Activated naive CD4-positive, alpha-beta T cell treated with anti-CD3 and anti-CD28 coated beads, Interleukin-2, amount 10 ng/mL, durations not matched to agents 7 days and 5 days (primary cell): ENCODE measurements around the gene PRRC2B.
A peak's percentile ranks its signal among the peaks of the same experiment; 100 is the strongest.

ENCODE experiments used
- CTCF ChIA-PET: fragments of 350-600 bp; sonication (Branson Sonifier 250); formaldehyde crosslinking; loops from one replicate; lab custom pipeline; 2021; ENCODE audit warnings: antibody characterized with exemption; lab: Charles Lee
- DNase-seq: peaks from one replicate; pipeline ENCODE4 v3.0.0-alpha.2; 2020
- H3K27ac Mint-ChIP-seq: one replicate; pipeline ENCODE4 v1.8.0; 2021; ENCODE audit warnings: mild to moderate bottlenecking, moderate library complexity, mixed read lengths
- H3K27me3 Mint-ChIP-seq: one replicate; pipeline ENCODE4 v1.8.0; 2021; ENCODE audit warnings: mild to moderate bottlenecking, mixed read lengths
- H3K36me3 Mint-ChIP-seq: one replicate; pipeline ENCODE4 v1.8.0; 2021; ENCODE audit warnings: mixed read lengths
- H3K4me1 Mint-ChIP-seq: one replicate; pipeline ENCODE4 v1.8.0; 2021; ENCODE audit warnings: mixed read lengths
- H3K4me3 Mint-ChIP-seq: one replicate; pipeline ENCODE4 v1.8.0; 2021; ENCODE audit warnings: mild to moderate bottlenecking, moderate library complexity, mixed read lengths
- H3K9me3 Mint-ChIP-seq: one replicate; pipeline ENCODE4 v1.8.0; 2021; ENCODE audit warnings: mixed read lengths

Gene PRRC2B

GRCh38 chr9:131490514-131490913 lies 96.6 kb downstream of the PRRC2B start:
- H3K4me1 Mint-ChIP-seq = no peaks in the 10 kb centered on the region
- CTCF ChIA-PET = interaction anchor here (1.6 kb wide), 1 partner anchor 10 kb away, joined by 4 read pairs; no protein-coding TSS in a partner anchor
- no peak overlapping the region for H3K4me3 Mint-ChIP-seq
- peak overlapping the region; percentile 74 for H3K27ac Mint-ChIP-seq
- no peaks in the 10 kb centered on the region for H3K9me3 Mint-ChIP-seq
- no peaks in the 10 kb centered on the region for H3K27me3 Mint-ChIP-seq
- H3K36me3 Mint-ChIP-seq = peaks cover 81% of the 10 kb centered on the region
- no peak for DNase-seq

- no peaks in the 10 kb centered on the region for H3K9me3 Mint-ChIP-seq
- CTCF ChIA-PET = interaction anchor here (1.6 kb wide), 1 partner anchor 9 kb away, joined by 4 read pairs; no protein-coding TSS in a partner anchor
- no peaks in the 10 kb centered on the region for H3K27me3 Mint-ChIP-seq
- peaks cover 80% of the 10 kb centered on the region for H3K36me3 Mint-ChIP-seq
- H3K27ac Mint-ChIP-seq = peak overlapping the region; percentile 74
- H3K4me1 Mint-ChIP-seq = no peaks in the 10 kb centered on the region
- no peak overlapping the region for H3K4me3 Mint-ChIP-seq
- DNase-seq = no peak
Measured at GRCh38 chr9:131491001-131491710, 97.3 kb downstream of the PRRC2B start.

GRCh38 chr9:131492070-131492469 lies 98.2 kb downstream of the PRRC2B start:
- H3K4me3 Mint-ChIP-seq = no peak overlapping the region
- peaks cover 75% of the 10 kb centered on the region for H3K36me3 Mint-ChIP-seq
- no peaks in the 10 kb centered on the region for H3K27me3 Mint-ChIP-seq
- no peaks in the 10 kb centered on the region for H3K4me1 Mint-ChIP-seq
- DNase-seq = no peak
- H3K27ac Mint-ChIP-seq = no peak overlapping the region
- H3K9me3 Mint-ChIP-seq = no peaks in the 10 kb centered on the region
- CTCF ChIA-PET = no interaction called here

GRCh38 chr9:131494296-131494870 lies 100.5 kb downstream of the PRRC2B start:
- Mint-ChIP-seq H3K27me3 (no peaks in the 10 kb centered on the region), H3K4me3 (no peak overlapping the region), H3K9me3 (no peaks in the 10 kb centered on the region), H3K4me1 (peaks cover 17% of the 10 kb centered on the region), H3K36me3 (peaks cover 71% of the 10 kb centered on the region), H3K27ac (no peak overlapping the region)
- no peak for DNase-seq
- CTCF ChIA-PET = no interaction called here

- Mint-ChIP-seq H3K27me3 (no peaks in the 10 kb centered on the region), H3K9me3 (no peaks in the 10 kb centered on the region), H3K4me1 (peaks cover 30% of the 10 kb centered on the region), H3K27ac (no peak overlapping the region), H3K4me3 (no peak overlapping the region), H3K36me3 (peaks cover 60% of the 10 kb centered on the region)
- no peak for DNase-seq
- CTCF ChIA-PET = no interaction called here
Measured at GRCh38 chr9:131495785-131496184, 101.9 kb downstream of the PRRC2B start.

GRCh38 chr9:131496844-131497405 lies 103.0 kb downstream of the PRRC2B start:
- CTCF ChIA-PET = no interaction called here
- peaks cover 41% of the 10 kb centered on the region for H3K4me1 Mint-ChIP-seq
- no peak for DNase-seq
- no peak overlapping the region for H3K4me3 Mint-ChIP-seq
- peak overlapping the region; percentile 24 for H3K27ac Mint-ChIP-seq
- no peaks in the 10 kb centered on the region for H3K27me3 Mint-ChIP-seq
- peaks cover 56% of the 10 kb centered on the region for H3K36me3 Mint-ChIP-seq
- no peaks in the 10 kb centered on the region for H3K9me3 Mint-ChIP-seq

- Mint-ChIP-seq H3K27me3 (no peaks in the 10 kb centered on the region), H3K4me3 (no peak overlapping the region), H3K9me3 (no peaks in the 10 kb centered on the region), H3K36me3 (peaks cover 41% of the 10 kb centered on the region), H3K4me1 (peaks cover 61% of the 10 kb centered on the region), H3K27ac (peak overlapping the region; percentile 86)
- DNase-seq = no peak
- CTCF ChIA-PET = interaction anchor here (1.6 to 2.8 kb wide), 2 partner anchors 8 to 150 kb away, joined by 4 to 10 read pairs; no protein-coding TSS in a partner anchor
Measured at GRCh38 chr9:131499254-131499767, 105.4 kb downstream of the PRRC2B start.

GRCh38 chr9:131500377-131500776 lies 106.5 kb downstream of the PRRC2B start:
- peak overlapping the region; percentile 86 for H3K27ac Mint-ChIP-seq
- no peaks in the 10 kb centered on the region for H3K9me3 Mint-ChIP-seq
- CTCF ChIA-PET = interaction anchor here (0.6 to 2.8 kb wide), 6 partner anchors 9 to 1861 kb away, joined by 3 to 10 read pairs (median 4); no protein-coding TSS in a partner anchor
- peaks cover 71% of the 10 kb centered on the region for H3K4me1 Mint-ChIP-seq
- H3K36me3 Mint-ChIP-seq = peaks cover 36% of the 10 kb centered on the region
- no peaks in the 10 kb centered on the region for H3K27me3 Mint-ChIP-seq
- H3K4me3 Mint-ChIP-seq = peak overlapping the region; percentile 68
- DNase-seq = peak; percentile 82

- H3K27me3 Mint-ChIP-seq = no peaks in the 10 kb centered on the region
- peaks cover 71% of the 10 kb centered on the region for H3K4me1 Mint-ChIP-seq
- H3K36me3 Mint-ChIP-seq = peaks cover 32% of the 10 kb centered on the region
- H3K27ac Mint-ChIP-seq = peak overlapping the region; percentile 86
- DNase-seq = peak; percentile 59
- CTCF ChIA-PET = interaction anchor here (0.6 to 2.8 kb wide), 5 partner anchors 10 to 1862 kb away, joined by 3 to 10 read pairs (median 4); no protein-coding TSS in a partner anchor
- H3K4me3 Mint-ChIP-seq = peak overlapping the region; percentile 68
- H3K9me3 Mint-ChIP-seq = no peaks in the 10 kb centered on the region
Measured at GRCh38 chr9:131500939-131501541, 107.2 kb downstream of the PRRC2B start.

GRCh38 chr9:131502781-131503625 lies 109.1 kb downstream of the PRRC2B start, which contains the start of gene POMT1:
TSS of gene POMT1 (plus strand) at chr9:131502918. CDS start at chr9:131504219, 1,301 bp downstream.
- peaks cover 35% of the 10 kb centered on the region for H3K36me3 Mint-ChIP-seq
- peak; percentile 91 for DNase-seq
- no peaks in the 10 kb centered on the region for H3K27me3 Mint-ChIP-seq
- H3K9me3 Mint-ChIP-seq = no peaks in the 10 kb centered on the region
- H3K4me1 Mint-ChIP-seq = peaks cover 67% of the 10 kb centered on the region
- CTCF ChIA-PET = interaction anchor here (0.8 to 1.0 kb wide), 2 partner anchors 76 to 130 kb away, joined by 3 read pairs; no protein-coding TSS in a partner anchor
- peak within 1 kb of the TSS; percentile 89 for H3K4me3 Mint-ChIP-seq
- peak within 1 kb of the TSS; percentile 86 for H3K27ac Mint-ChIP-seq

- Mint-ChIP-seq H3K27ac (peak overlapping the region; percentile 86), H3K27me3 (no peaks in the 10 kb centered on the region), H3K4me1 (peaks cover 60% of the 10 kb centered on the region), H3K4me3 (peak overlapping the region; percentile 89), H3K9me3 (no peaks in the 10 kb centered on the region), H3K36me3 (peaks cover 31% of the 10 kb centered on the region)
- CTCF ChIA-PET = interaction anchor here (0.8 to 1.0 kb wide), 2 partner anchors 75 to 131 kb away, joined by 3 read pairs; no protein-coding TSS in a partner anchor
- peak; percentile 75 for DNase-seq
Measured at GRCh38 chr9:131503626-131504465, 110.0 kb downstream of the PRRC2B start.

- CTCF ChIA-PET = interaction anchor here (0.6 kb wide), 1 partner anchor 14 kb away, joined by 3 read pairs; no protein-coding TSS in a partner anchor
- H3K36me3 Mint-ChIP-seq = peaks cover 28% of the 10 kb centered on the region
- H3K9me3 Mint-ChIP-seq = no peaks in the 10 kb centered on the region
- DNase-seq = no peak
- no peaks in the 10 kb centered on the region for H3K27me3 Mint-ChIP-seq
- no peak overlapping the region for H3K4me3 Mint-ChIP-seq
- peaks cover 48% of the 10 kb centered on the region for H3K4me1 Mint-ChIP-seq
- H3K27ac Mint-ChIP-seq = no peak overlapping the region
Measured at GRCh38 chr9:131505012-131505411, 111.1 kb downstream of the PRRC2B start.
